Activated CD4-positive, alpha-beta T cell treated with anti-CD3 and anti-CD28 coated beads, Interleukin-2, amount 50 U/mL, for 48 hours (primary cell): ENCODE data around the gene MYO19.
"Not testable (repeated sequence)": the region's sequence is repeated elsewhere in the genome, so short reads cannot be mapped to it uniquely, and the experiment has no call there.

Experiments used
- DNase-seq, 2 experiments: peaks; one replicate each; pipeline ENCODE4 v3.0.0-alpha.2; 2020

MYO19 gene

DNA sequence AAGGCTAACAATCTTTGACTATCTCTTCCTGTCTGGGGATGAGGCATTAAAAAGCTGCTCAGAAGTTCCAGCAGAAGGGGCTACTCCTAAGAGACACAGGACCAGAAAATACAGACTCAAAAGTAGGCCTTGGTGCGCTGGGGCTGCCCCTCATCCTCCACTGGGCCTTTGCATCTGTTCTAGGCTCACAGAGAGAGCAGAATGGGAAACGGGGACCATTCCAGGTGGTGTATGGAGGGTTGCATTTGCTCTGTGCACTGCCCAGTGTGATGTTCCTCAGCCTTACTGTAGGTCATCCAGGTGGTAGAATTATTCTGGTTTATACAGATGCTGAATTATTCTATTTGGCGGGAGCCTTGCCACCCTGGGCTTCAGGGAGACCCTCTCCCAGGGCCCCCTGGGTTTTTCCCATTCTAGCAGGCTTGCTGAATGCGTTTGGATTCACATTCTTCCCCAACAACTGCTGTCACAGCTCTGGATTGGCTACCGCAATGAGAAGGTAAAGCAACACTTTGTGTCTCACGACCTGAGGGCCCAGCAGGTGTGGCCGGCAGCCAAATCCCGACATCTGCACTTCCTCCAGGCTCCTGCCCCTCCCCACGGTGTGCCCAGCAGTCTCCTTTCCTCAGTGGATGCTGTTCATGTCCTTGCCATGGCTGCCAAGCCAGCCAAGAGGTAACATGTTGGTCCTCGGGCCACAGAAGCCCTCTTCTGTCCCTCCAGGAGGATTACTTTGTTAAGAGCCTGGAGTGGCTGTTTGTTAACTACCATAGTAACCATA lies 73.1 kb downstream of the MYO19 start:
- no peak for DNase-seq

DNA sequence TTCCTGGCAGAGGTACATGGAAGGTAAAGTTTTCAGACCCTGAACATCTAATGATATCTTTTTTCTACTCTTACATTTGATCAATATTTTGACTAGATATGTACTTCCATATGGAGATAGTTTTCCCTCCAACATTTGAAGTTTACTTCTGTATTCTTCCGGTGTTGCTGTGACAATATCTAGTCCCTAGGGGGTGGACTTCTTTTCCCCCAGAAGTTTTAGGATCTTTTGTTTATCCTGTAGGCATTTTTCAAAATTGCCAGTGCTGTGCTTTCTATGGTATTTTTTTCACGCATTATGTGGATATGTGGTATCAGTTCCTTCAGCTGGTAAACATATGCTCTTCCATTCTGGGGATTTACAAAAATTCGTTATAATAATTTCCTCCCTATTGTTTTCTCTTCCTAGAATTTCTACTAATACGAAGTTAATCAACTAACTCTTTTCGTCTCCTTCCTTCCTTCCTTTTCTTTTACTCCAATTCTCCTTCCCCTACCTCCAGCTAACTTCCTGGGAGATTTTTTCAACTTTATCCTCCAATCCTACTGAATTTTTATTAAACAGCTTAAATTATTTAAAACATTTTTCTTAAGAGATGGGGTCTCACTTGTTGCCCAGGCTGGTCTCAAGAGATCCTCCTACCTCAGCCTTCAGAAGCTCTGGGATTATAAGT lies 74.3 kb downstream of the MYO19 start:
- no peak for DNase-seq

GRCh38 chr17:36459601-36460000 lies 75.1 kb downstream of the MYO19 start:
- no peak for DNase-seq

DNA sequence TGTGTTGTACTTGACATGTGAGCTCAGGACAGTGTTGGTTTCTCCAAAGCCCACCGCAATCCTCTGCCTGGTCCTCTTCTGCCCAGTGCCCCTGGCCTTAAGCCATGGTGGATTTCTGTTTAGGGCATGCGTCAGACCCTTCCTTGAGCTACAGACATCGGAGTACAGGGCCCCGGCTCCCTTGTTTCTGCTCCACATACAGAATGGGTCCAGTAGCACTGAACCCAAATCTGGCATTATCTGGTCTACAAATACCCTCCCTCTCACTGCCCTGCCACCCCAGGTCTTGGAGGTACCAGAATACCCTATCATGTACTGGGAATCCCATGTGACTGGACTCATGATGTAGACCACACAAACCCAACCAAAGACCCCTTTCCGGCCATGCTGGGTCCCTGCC lies 75.6 kb downstream of the MYO19 start:
- no peak for DNase-seq

GRCh38 chr17:36457701-36458100 lies 77.0 kb downstream of the MYO19 start:
- DNase-seq = not testable (repeated sequence)

- DNase-seq = not testable (repeated sequence)
Observed at GRCh38 chr17:36452888-36453287, 81.8 kb downstream of the MYO19 start.

DNA sequence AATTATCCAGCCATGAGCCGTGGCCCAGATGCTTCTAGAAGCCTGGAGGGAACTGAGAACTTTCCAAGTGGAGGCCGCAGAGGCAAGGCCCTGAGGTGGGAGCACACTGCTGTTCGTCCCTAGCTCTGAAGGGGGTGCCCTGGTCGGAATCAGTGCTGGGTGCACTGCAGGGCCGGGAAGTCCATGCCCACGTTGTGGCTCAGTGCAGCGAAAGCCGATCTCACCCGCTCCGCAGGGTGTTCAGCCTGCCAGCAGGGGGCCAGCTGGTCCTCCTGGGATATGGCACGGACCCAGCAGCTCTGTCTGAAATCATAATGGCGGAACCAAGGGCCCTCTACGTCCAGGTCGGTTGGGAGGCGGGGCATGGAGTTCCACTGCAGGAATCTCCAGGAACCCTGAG lies 84.7 kb downstream of the MYO19 start:
- not testable (repeated sequence) for DNase-seq
